ENCODE data around the gene POLE3. TPM values are rescaled to one million over a fixed set of nuclear protein-coding genes. Genes with fewer than 3 reads are reported as not detected.
A peak's percentile ranks its signal among the peaks of the same experiment; 100 is the strongest.

POLE3 gene
- total and polyA plus RNA-seq, 9 of the 15 experiments (the other 6 are each of a cell fraction or from before 2014, with no cell fraction given): 52.6 to 179 (median 110) TPM

DNA sequence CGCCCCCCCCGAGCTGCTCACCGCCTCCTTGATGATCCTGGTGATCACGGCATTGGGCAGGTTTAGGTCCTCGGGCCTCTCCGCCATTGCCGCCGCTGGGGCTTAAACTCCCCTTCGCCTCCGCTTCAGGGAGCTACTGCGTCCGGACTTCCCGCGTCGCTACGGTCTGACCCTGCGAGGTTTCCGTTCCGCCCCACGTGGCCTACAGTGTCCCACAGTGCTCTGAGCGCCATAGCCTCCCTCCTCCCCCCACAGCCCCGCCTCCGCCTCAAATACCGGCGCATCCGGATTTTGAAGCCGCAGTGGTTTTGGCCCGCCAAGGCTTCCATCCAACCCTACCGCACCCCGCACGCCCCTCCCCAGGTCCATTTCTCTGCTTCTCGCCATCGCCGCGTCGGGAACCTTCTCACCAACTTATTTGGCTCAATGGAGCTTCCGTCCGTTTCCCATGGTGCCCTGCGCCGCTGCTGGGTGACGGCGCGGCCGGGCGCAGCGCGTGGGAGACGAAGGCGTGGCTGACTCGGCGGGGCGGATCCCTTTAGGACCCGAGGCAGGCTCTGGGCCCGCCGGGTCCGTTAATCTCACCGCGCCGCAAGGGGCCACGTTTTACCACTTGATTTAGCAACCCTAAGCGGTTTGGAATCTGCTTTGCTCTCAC lies at the start of gene POLE3, which contains the start of gene C9orf43 (continued):
- TF ChIP-seq, protein P1, sequence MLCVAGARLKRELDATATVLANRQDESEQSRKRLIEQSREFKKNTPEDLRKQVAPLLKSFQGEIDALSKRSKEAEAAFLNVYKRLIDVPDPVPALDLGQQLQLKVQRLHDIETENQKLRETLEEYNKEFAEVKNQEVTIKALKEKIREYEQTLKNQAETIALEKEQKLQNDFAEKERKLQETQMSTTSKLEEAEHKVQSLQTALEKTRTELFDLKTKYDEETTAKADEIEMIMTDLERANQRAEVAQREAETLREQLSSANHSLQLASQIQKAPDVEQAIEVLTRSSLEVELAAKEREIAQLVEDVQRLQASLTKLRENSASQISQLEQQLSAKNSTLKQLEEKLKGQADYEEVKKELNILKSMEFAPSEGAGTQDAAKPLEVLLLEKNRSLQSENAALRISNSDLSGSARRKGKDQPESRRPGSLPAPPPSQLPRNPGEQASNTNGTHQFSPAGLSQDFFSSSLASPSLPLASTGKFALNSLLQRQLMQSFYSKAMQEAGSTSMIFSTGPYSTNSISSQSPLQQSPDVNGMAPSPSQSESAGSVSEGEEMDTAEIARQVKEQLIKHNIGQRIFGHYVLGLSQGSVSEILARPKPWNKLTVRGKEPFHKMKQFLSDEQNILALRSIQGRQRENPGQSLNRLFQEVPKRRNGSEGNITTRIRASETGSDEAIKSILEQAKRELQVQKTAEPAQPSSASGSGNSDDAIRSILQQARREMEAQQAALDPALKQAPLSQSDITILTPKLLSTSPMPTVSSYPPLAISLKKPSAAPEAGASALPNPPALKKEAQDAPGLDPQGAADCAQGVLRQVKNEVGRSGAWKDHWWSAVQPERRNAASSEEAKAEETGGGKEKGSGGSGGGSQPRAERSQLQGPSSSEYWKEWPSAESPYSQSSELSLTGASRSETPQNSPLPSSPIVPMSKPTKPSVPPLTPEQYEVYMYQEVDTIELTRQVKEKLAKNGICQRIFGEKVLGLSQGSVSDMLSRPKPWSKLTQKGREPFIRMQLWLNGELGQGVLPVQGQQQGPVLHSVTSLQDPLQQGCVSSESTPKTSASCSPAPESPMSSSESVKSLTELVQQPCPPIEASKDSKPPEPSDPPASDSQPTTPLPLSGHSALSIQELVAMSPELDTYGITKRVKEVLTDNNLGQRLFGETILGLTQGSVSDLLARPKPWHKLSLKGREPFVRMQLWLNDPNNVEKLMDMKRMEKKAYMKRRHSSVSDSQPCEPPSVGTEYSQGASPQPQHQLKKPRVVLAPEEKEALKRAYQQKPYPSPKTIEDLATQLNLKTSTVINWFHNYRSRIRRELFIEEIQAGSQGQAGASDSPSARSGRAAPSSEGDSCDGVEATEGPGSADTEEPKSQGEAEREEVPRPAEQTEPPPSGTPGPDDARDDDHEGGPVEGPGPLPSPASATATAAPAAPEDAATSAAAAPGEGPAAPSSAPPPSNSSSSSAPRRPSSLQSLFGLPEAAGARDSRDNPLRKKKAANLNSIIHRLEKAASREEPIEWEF (CRISPR knock-in tag; IDR thresholded peaks at IDR 0.05): no peak
- TF ChIP-seq TAF15 (IDR thresholded peaks at IDR 0.05; ENCODE audit: low read depth, low read length) (no peak), NFXL1 (CRISPR knock-in tag; IDR thresholded peaks at IDR 0.05) (no peak), MEF2D (tag; conservative IDR thresholded peaks at IDR 0.05; ENCODE audit: low read depth) (no peak; the same call in 1 of the 2 replicates), RFX5 (IDR thresholded peaks at IDR 0.05; ENCODE audit: low read depth, low read length) (no peak), DMBX1 (CRISPR knock-in tag; IDR thresholded peaks at IDR 0.05; ENCODE audit: borderline replicate concordance) (no peak), MAZ (CRISPR knock-in tag; conservative IDR thresholded peaks at IDR 0.05 in 1 of 2, IDR thresholded peaks at IDR 0.05 in 1 of 2) (peak; percentile 90), ZNF561 (CRISPR knock-in tag; conservative IDR thresholded peaks at IDR 0.05) (no peak), PHF21A (IDR thresholded peaks at IDR 0.05; ENCODE audit: borderline replicate concordance, low read depth) (0 out of 2 replicates have a peak, but pooled peaks have one; percentile 59), HMGN3 (IDR thresholded peaks at IDR 0.05; ENCODE audit: borderline replicate concordance, extremely low read depth, insufficient read length, low read depth, low read length) (peak; percentile 93), COPS2 (conservative IDR thresholded peaks at IDR 0.05) (no peak), STAG1 (CRISPR knock-in tag; IDR thresholded peaks at IDR 0.05; ENCODE audit: borderline replicate concordance) (no peak)
- TF ChIP-seq, protein P2, sequence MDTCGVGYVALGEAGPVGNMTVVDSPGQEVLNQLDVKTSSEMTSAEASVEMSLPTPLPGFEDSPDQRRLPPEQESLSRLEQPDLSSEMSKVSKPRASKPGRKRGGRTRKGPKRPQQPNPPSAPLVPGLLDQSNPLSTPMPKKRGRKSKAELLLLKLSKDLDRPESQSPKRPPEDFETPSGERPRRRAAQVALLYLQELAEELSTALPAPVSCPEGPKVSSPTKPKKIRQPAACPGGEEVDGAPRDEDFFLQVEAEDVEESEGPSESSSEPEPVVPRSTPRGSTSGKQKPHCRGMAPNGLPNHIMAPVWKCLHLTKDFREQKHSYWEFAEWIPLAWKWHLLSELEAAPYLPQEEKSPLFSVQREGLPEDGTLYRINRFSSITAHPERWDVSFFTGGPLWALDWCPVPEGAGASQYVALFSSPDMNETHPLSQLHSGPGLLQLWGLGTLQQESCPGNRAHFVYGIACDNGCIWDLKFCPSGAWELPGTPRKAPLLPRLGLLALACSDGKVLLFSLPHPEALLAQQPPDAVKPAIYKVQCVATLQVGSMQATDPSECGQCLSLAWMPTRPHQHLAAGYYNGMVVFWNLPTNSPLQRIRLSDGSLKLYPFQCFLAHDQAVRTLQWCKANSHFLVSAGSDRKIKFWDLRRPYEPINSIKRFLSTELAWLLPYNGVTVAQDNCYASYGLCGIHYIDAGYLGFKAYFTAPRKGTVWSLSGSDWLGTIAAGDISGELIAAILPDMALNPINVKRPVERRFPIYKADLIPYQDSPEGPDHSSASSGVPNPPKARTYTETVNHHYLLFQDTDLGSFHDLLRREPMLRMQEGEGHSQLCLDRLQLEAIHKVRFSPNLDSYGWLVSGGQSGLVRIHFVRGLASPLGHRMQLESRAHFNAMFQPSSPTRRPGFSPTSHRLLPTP (IDR thresholded peaks at IDR 0.05; ENCODE audit: borderline replicate concordance, extremely low read depth, insufficient read length): no peak
- TF ChIP-seq, protein P3, sequence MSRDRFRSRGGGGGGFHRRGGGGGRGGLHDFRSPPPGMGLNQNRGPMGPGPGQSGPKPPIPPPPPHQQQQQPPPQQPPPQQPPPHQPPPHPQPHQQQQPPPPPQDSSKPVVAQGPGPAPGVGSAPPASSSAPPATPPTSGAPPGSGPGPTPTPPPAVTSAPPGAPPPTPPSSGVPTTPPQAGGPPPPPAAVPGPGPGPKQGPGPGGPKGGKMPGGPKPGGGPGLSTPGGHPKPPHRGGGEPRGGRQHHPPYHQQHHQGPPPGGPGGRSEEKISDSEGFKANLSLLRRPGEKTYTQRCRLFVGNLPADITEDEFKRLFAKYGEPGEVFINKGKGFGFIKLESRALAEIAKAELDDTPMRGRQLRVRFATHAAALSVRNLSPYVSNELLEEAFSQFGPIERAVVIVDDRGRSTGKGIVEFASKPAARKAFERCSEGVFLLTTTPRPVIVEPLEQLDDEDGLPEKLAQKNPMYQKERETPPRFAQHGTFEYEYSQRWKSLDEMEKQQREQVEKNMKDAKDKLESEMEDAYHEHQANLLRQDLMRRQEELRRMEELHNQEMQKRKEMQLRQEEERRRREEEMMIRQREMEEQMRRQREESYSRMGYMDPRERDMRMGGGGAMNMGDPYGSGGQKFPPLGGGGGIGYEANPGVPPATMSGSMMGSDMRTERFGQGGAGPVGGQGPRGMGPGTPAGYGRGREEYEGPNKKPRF (IDR thresholded peaks at IDR 0.05; ENCODE audit: low read depth, low read length): no peak
- TF ChIP-seq, protein P4, sequence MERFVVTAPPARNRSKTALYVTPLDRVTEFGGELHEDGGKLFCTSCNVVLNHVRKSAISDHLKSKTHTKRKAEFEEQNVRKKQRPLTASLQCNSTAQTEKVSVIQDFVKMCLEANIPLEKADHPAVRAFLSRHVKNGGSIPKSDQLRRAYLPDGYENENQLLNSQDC (CRISPR knock-in tag; IDR thresholded peaks at IDR 0.05): no peak; the same call in 1 of the 2 replicates
